ENCODE data around the gene NAP1L4.
A peak's percentile ranks its signal among the peaks of the same experiment; 100 is the strongest.
"Not testable (repeated sequence)": the region's sequence is repeated elsewhere in the genome, so short reads cannot be mapped to it uniquely, and the experiment has no call there.

NAP1L4 gene

GRCh38 chr11:2909133-2909902 lies 82.8 kb downstream of the NAP1L4 start:
- Histone ChIP-seq H3K9me3 (ENCODE audit: control insufficient read depth, insufficient read depth, low read length) (no peaks in the 10 kb centered on the region), H3K27me3 (ENCODE audit: control insufficient read depth, insufficient read depth, low read length) (no peaks in the 10 kb centered on the region), H3K27ac (ENCODE audit: low read length) (no peak overlapping the region), H3K36me3 (ENCODE audit: control insufficient read depth, insufficient read depth, low read length) (no peaks in the 10 kb centered on the region), H3K4me1 (ENCODE audit: control insufficient read depth, insufficient read depth, low read length) (peaks cover 2% of the 10 kb centered on the region; the same call in 1 of the 2 replicates), H3K4me3 (ENCODE audit: low read length) (no peak overlapping the region)
- no CpG with 5 or more reads among the region's 78 CpGs for whole genome bisulfite sequencing (ENCODE audit: insufficient coverage, insufficient read length)
- no peak for DNase-seq (ENCODE audit: low read depth, low spot score)

DNA sequence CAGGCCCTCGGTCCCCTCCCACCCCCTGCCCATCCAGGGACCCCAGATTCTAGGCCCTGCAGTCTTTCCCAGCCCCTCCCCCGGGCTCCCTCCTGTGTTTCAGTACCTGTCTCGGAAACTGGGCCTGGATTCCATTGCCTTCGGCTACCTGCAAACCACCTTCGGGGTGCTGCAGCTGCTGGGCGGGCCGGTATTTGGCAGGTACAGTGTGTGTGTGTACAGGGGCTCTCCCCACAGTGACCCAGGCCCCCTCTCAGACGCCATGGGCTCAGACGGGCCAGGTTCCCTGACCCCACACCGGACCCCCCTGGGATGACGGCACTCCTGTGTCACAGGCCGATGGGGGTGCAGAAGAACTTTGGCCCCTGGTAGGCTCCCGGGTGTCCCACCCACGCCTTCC lies 84.0 kb downstream of the NAP1L4 start:
- WGBS (ENCODE audit: insufficient coverage, insufficient read length): no CpG with 5 or more reads among the region's 14 CpGs
- no peak for DNase-seq (ENCODE audit: low read depth, low spot score)
- Histone ChIP-seq H3K9me3 (ENCODE audit: control insufficient read depth, insufficient read depth, low read length) (no peaks in the 10 kb centered on the region), H3K4me1 (ENCODE audit: control insufficient read depth, insufficient read depth, low read length) (peaks cover 2% of the 10 kb centered on the region; the same call in 1 of the 2 replicates), H3K36me3 (ENCODE audit: control insufficient read depth, insufficient read depth, low read length) (no peaks in the 10 kb centered on the region), H3K27me3 (ENCODE audit: control insufficient read depth, insufficient read depth, low read length) (no peaks in the 10 kb centered on the region), H3K4me3 (ENCODE audit: low read length) (no peak overlapping the region), H3K27ac (ENCODE audit: low read length) (no peak overlapping the region)

GRCh38 chr11:2905299-2905698 lies 86.8 kb downstream of the NAP1L4 start:
- not testable (repeated sequence) for H3K4me1 ChIP-seq (ENCODE audit: control insufficient read depth, insufficient read depth, low read length); H3K4me3 ChIP-seq (ENCODE audit: low read length); H3K36me3 ChIP-seq (ENCODE audit: control insufficient read depth, insufficient read depth, low read length); H3K9me3 ChIP-seq (ENCODE audit: control insufficient read depth, insufficient read depth, low read length); H3K27me3 ChIP-seq (ENCODE audit: control insufficient read depth, insufficient read depth, low read length); DNase-seq (ENCODE audit: low read depth, low spot score); H3K27ac ChIP-seq (ENCODE audit: low read length)
- WGBS (ENCODE audit: insufficient coverage, insufficient read length): no CpG with 5 or more reads among the region's 7 CpGs

- Histone ChIP-seq H3K9me3 (ENCODE audit: control insufficient read depth, insufficient read depth, low read length) (no peaks in the 10 kb centered on the region), H3K36me3 (ENCODE audit: control insufficient read depth, insufficient read depth, low read length) (no peaks in the 10 kb centered on the region), H3K4me3 (ENCODE audit: low read length) (no peak overlapping the region), H3K27me3 (ENCODE audit: control insufficient read depth, insufficient read depth, low read length) (no peaks in the 10 kb centered on the region), H3K4me1 (ENCODE audit: control insufficient read depth, insufficient read depth, low read length) (peaks cover 7% of the 10 kb centered on the region; the same call in 1 of the 2 replicates), H3K27ac (ENCODE audit: low read length) (no peak overlapping the region)
- no CpG with 5 or more reads among the region's 21 CpGs for WGBS (ENCODE audit: insufficient coverage, insufficient read length)
- DNase-seq (ENCODE audit: low read depth, low spot score): no peak
Observed at GRCh38 chr11:2904153-2905052, 87.7 kb downstream of the NAP1L4 start.

- Histone ChIP-seq H3K4me3 (ENCODE audit: low read length) (no peak overlapping the region), H3K27ac (ENCODE audit: low read length) (no peak overlapping the region), H3K36me3 (ENCODE audit: control insufficient read depth, insufficient read depth, low read length) (no peaks in the 10 kb centered on the region), H3K9me3 (ENCODE audit: control insufficient read depth, insufficient read depth, low read length) (no peaks in the 10 kb centered on the region), H3K27me3 (ENCODE audit: control insufficient read depth, insufficient read depth, low read length) (no peaks in the 10 kb centered on the region), H3K4me1 (ENCODE audit: control insufficient read depth, insufficient read depth, low read length) (peaks cover 7% of the 10 kb centered on the region; the same call in 1 of the 2 replicates)
- WGBS (ENCODE audit: insufficient coverage, insufficient read length): no CpG with 5 or more reads among the region's 7 CpGs
- no peak for DNase-seq (ENCODE audit: low read depth, low spot score)
Observed at GRCh38 chr11:2903672-2904011, 88.5 kb downstream of the NAP1L4 start.

DNA sequence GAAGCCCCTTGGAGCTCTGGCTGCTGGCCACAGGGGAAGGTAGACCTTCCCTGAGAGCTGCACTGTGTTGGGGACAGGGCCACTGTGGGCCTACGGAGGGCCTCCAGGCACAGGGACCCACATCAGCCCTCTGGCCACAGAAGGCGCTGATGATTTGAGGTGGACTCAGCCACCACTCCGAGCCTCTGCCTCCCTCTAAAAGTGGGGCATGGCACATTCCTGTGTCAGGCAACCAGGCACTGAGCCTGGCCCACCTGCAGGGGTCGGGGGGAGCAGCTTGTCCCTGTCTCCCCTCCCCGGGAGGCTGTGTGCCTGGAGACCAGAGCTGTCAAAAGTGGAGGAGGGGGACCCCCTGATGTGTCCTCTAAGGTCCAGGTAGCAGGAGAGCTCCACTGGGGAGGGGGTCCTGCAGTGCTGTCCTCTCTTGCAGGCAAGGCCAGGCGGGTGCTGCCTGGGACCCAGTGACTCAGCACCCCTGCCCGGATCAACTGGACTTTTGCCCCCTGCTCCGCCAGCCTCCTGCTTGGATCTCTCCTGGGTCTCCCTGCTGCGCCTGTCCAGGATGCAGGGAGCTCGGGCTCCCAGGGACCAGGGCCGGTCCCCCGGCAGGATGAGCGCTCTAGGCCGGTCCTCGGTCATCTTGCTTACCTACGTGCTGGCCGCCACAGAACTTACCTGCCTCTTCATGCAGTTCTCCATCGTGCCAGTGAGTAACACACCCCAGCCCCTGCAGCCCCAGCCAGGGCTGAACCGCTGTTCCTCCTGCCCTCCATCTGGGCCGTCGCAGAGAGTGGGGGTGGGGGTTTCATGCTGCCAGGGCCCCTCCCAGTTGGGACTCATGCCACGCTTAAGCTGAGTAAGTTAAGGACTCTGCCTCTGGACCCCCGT lies 89.1 kb downstream of the NAP1L4 start:
- no peak for DNase-seq (ENCODE audit: low read depth, low spot score)
- Histone ChIP-seq H3K4me1 (ENCODE audit: control insufficient read depth, insufficient read depth, low read length) (peaks cover 7% of the 10 kb centered on the region; the same call in 1 of the 2 replicates), H3K27ac (ENCODE audit: low read length) (no peak overlapping the region), H3K9me3 (ENCODE audit: control insufficient read depth, insufficient read depth, low read length) (no peaks in the 10 kb centered on the region), H3K27me3 (ENCODE audit: control insufficient read depth, insufficient read depth, low read length) (no peaks in the 10 kb centered on the region), H3K4me3 (ENCODE audit: low read length) (peak overlapping the region; percentile 78; the same call in 1 of the 2 replicates), H3K36me3 (ENCODE audit: control insufficient read depth, insufficient read depth, low read length) (no peaks in the 10 kb centered on the region)
- no CpG with 5 or more reads among the region's 23 CpGs for WGBS (ENCODE audit: insufficient coverage, insufficient read length)

- Histone ChIP-seq H3K36me3 (ENCODE audit: control insufficient read depth, insufficient read depth, low read length) (no peaks in the 10 kb centered on the region), H3K9me3 (ENCODE audit: control insufficient read depth, insufficient read depth, low read length) (no peaks in the 10 kb centered on the region), H3K27ac (ENCODE audit: low read length) (no peak overlapping the region), H3K27me3 (ENCODE audit: control insufficient read depth, insufficient read depth, low read length) (no peaks in the 10 kb centered on the region), H3K4me1 (ENCODE audit: control insufficient read depth, insufficient read depth, low read length) (peaks cover 7% of the 10 kb centered on the region; the same call in 1 of the 2 replicates), H3K4me3 (ENCODE audit: low read length) (peak overlapping the region; percentile 78; the same call in 1 of the 2 replicates)
- no CpG with 5 or more reads among the region's 58 CpGs for WGBS (ENCODE audit: insufficient coverage, insufficient read length)
- DNase-seq (ENCODE audit: low read depth, low spot score): peak; percentile 82
Observed at GRCh38 chr11:2901854-2902783, 90.0 kb downstream of the NAP1L4 start.

DNA sequence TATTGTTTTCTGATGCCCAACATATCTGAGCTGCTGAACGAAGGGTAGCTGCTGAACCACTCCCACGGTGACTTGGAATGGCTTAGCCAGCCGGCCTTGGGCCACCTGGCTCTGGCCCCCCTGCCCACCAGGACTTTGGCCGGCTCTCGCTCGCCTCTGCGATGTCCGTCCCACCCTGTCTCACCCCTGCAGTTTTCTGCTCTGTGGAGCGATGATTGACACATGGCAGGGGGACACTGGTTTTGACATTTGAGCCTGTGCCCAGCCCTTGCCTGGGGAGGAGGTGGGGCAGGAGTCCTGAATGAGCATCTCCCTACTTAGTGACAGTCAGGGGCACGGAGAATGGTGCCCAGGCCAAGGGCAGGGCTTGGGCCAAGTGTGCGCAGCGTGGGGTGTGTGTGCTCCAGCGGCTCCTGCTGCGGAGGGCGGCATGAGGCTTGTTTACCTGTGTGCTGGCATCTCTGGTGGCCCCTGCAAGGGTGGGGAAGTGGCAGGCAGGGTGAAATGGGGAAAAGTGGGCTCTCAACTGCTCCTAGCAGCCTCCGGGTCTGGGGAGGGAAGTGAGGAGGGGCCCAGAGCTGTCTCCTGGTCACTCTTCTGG lies 90.8 kb downstream of the NAP1L4 start:
- DNase-seq (ENCODE audit: low read depth, low spot score): no peak
- Histone ChIP-seq H3K9me3 (ENCODE audit: control insufficient read depth, insufficient read depth, low read length) (no peaks in the 10 kb centered on the region), H3K4me1 (ENCODE audit: control insufficient read depth, insufficient read depth, low read length) (peaks cover 7% of the 10 kb centered on the region; the same call in 1 of the 2 replicates), H3K4me3 (ENCODE audit: low read length) (no peak overlapping the region), H3K27ac (ENCODE audit: low read length) (no peak overlapping the region), H3K27me3 (ENCODE audit: control insufficient read depth, insufficient read depth, low read length) (no peaks in the 10 kb centered on the region), H3K36me3 (ENCODE audit: control insufficient read depth, insufficient read depth, low read length) (no peaks in the 10 kb centered on the region)
- WGBS (ENCODE audit: insufficient coverage, insufficient read length): no CpG with 5 or more reads among the region's 16 CpGs

GRCh38 chr11:2899080-2899783 lies 92.9 kb downstream of the NAP1L4 start:
- Histone ChIP-seq H3K27ac (ENCODE audit: low read length) (no peak overlapping the region), H3K4me1 (ENCODE audit: control insufficient read depth, insufficient read depth, low read length) (peaks cover 7% of the 10 kb centered on the region; the same call in 1 of the 2 replicates), H3K4me3 (ENCODE audit: low read length) (no peak overlapping the region), H3K9me3 (ENCODE audit: control insufficient read depth, insufficient read depth, low read length) (no peaks in the 10 kb centered on the region), H3K36me3 (ENCODE audit: control insufficient read depth, insufficient read depth, low read length) (no peaks in the 10 kb centered on the region), H3K27me3 (ENCODE audit: control insufficient read depth, insufficient read depth, low read length) (no peaks in the 10 kb centered on the region)
- no peak for DNase-seq (ENCODE audit: low read depth, low spot score)
- no CpG with 5 or more reads among the region's 13 CpGs for WGBS (ENCODE audit: insufficient coverage, insufficient read length)
